GM10248 (cell line): ENCODE results near the gene ARHGAP22.
"Not testable (repeated sequence)": the region's sequence is repeated elsewhere in the genome, so short reads cannot be mapped to it uniquely, and the experiment has no call there.

ENCODE experiments used
- CTCF ChIA-PET: fragments of 300-600 bp; sonication (Branson Sonifier 250); formaldehyde crosslinking; extraction: SDS; loops from one replicate; lab custom pipeline; 2021; ENCODE audit warnings: antibody characterized with exemption; lab: Yijun Ruan, JAX
- POLR2A ChIA-PET: fragments of 350-650 bp; sonication (Branson Sonifier 250); formaldehyde crosslinking; extraction: SDS; loops from one replicate; lab custom pipeline; 2020; ENCODE audit warnings: antibody characterized with exemption; lab: Yijun Ruan, JAX
- DNase-seq: peaks from one replicate; pipeline ENCODE4 v3.0.0; 2012; ENCODE audit errors: extremely low spot score
- TF ChIP-seq, protein P1 (sequence below): IDR thresholded peaks from 2 replicates; pipeline ENCODE4 v1.5.1; 2012; ENCODE audit warnings: mild to moderate bottlenecking, low read depth; ENCODE audit errors: extremely low read depth, missing control alignments, control extremely low read depth

Gene ARHGAP22

DNA sequence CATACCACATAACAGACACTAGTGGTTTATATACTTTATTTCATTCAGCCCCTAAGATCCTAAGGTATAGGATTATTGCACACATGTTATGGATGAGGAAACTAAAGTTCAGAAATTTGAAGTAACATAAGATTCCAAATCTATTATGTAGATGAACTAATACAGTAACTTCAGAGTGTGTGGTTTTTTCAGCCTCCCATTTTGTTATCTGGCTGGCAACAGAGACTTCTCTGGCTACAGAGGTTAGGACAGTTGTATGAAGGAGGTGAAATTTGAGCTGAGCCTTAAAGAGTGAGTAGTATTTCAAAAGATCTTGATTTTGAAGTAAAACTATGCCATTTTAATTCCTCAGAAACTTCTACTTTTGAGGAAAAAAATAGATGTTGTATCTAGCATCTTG is 173.0 kb downstream of the ARHGAP22 start:
- POLR2A ChIA-PET: no interaction called here
- no peak for DNase-seq

DNA sequence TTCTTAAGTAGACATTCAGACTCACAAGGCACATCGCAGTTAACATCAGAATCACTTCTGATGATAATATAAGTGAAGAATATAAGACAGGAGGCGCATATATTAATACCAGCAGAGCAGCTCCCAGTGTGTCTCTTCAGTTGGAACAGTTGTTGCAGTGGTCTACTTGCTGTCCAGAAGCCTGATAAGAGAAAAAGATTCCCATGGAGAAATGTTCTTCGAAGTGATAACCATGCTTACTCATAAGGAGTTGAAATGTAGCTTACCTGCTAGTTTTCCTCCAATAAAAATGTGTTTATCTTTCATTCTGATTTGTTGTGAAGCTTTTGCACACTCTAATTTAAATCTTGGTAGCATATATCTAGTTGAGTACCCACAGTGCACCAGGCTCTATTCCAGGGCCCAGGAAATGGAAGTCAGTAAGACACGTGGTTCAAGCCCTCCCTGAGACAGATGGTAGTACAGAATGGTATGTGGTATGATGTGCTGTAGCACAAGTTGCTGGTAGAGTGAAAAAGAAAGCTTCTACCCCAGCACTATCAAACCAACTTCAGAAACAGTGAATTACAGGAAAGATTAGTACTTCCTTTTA is 174.4 kb downstream of the ARHGAP22 start:
- no peak for DNase-seq
- POLR2A ChIA-PET: no interaction called here
- TF ChIP-seq, protein P1, sequence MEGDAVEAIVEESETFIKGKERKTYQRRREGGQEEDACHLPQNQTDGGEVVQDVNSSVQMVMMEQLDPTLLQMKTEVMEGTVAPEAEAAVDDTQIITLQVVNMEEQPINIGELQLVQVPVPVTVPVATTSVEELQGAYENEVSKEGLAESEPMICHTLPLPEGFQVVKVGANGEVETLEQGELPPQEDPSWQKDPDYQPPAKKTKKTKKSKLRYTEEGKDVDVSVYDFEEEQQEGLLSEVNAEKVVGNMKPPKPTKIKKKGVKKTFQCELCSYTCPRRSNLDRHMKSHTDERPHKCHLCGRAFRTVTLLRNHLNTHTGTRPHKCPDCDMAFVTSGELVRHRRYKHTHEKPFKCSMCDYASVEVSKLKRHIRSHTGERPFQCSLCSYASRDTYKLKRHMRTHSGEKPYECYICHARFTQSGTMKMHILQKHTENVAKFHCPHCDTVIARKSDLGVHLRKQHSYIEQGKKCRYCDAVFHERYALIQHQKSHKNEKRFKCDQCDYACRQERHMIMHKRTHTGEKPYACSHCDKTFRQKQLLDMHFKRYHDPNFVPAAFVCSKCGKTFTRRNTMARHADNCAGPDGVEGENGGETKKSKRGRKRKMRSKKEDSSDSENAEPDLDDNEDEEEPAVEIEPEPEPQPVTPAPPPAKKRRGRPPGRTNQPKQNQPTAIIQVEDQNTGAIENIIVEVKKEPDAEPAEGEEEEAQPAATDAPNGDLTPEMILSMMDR: no peak
- CTCF ChIA-PET: no interaction called here

More for the DNA sequence above, 173.0 kb downstream of the ARHGAP22 start:
- CTCF ChIA-PET: interaction anchor here (0.6 kb wide), 1 partner anchor 225 kb away, joined by 3 read pairs; no protein-coding TSS in a partner anchor
- TF ChIP-seq, protein P1: no peak

- no peak for DNase-seq
- TF ChIP-seq, protein P1: no peak
- ChIA-PET POLR2A (no interaction called here), CTCF (no interaction called here)
These were observed 175.6 kb downstream of the ARHGAP22 start for GRCh38 chr10:48429309-48429708.

- DNase-seq: no peak
- TF ChIP-seq, protein P1: no peak
- ChIA-PET CTCF (no interaction called here), POLR2A (no interaction called here)
These were observed 176.0 kb downstream of the ARHGAP22 start for GRCh38 chr10:48428896-48429295.

DNA sequence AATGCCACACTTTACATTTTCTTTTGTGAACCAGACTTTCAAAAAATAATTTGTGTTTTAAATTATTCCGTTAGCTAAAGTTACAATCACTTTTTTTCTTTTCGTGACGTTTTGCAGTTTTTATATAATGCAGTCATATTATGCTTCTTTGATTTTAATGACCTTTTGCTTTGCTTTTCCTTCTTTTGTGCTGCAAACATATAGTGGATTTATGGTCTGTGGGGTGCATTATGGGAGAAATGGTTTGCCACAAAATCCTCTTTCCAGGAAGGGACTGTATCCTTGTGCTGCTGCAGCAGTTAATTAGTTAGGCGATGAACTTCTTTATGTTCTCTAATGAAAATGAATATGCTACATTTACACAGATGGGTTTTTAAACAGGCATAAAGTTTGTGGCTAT is 181.0 kb downstream of the ARHGAP22 start:
- no peak for DNase-seq
- CTCF ChIA-PET: no interaction called here
- TF ChIP-seq, protein P1: no peak
- POLR2A ChIA-PET: no interaction called here

- DNase-seq, POLR2A ChIA-PET: not testable (repeated sequence)
- CTCF ChIA-PET: interaction anchor here (0.9 to 1.3 kb wide), 4 partner anchors 16 to 223 kb away, joined by 3 read pairs; no protein-coding TSS in a partner anchor
These were observed 183.0 kb downstream of the ARHGAP22 start for GRCh38 chr10:48421862-48422261.

GRCh38 chr10:48419714-48420113 is 185.2 kb downstream of the ARHGAP22 start:
- TF ChIP-seq, protein P1: no peak
- DNase-seq: no peak
- CTCF ChIA-PET: interaction anchor here (0.8 to 1.1 kb wide), 3 partner anchors 13 to 49 kb away, joined by 3 read pairs; no protein-coding TSS in a partner anchor
- POLR2A ChIA-PET: no interaction called here
